Glutamatergic neuron (in vitro differentiated cells): Measurements from ENCODE around the gene AFF3. TPM values are rescaled to one million over a fixed set of nuclear protein-coding genes. Genes with fewer than 3 reads are reported as not detected.

Experiments
- DNase-seq: peaks from one replicate; pipeline ENCODE4 v3.0.0; 2022
- H3K27ac Mint-ChIP-seq: one replicate; pipeline ENCODE4 v1.8.0; 2020; ENCODE audit warnings: mild to moderate bottlenecking, mixed read lengths, inconsistent platforms; ENCODE audit not compliant: unreplicated experiment
- H3K27me3 Mint-ChIP-seq: one replicate; pipeline ENCODE4 v1.8.0; 2020; ENCODE audit warnings: mild to moderate bottlenecking, moderate library complexity, mixed read lengths, inconsistent platforms; ENCODE audit not compliant: unreplicated experiment
- H3K36me3 Mint-ChIP-seq: one replicate; pipeline ENCODE4 v1.8.0; 2020; ENCODE audit warnings: mild to moderate bottlenecking, mixed read lengths, inconsistent platforms; ENCODE audit not compliant: unreplicated experiment
- H3K4me1 Mint-ChIP-seq: one replicate; pipeline ENCODE4 v1.8.0; 2020; ENCODE audit warnings: mild to moderate bottlenecking, low read depth, mixed read lengths, inconsistent platforms; ENCODE audit not compliant: unreplicated experiment
- H3K4me3 Mint-ChIP-seq: one replicate; pipeline ENCODE4 v1.8.0; 2020; ENCODE audit warnings: mild to moderate bottlenecking, mixed read lengths, inconsistent platforms; ENCODE audit not compliant: unreplicated experiment
- H3K9me3 Mint-ChIP-seq: one replicate; pipeline ENCODE4 v1.8.0; 2020; ENCODE audit warnings: mild to moderate bottlenecking, moderate library complexity, mixed read lengths, inconsistent platforms; ENCODE audit not compliant: unreplicated experiment
- total RNA-seq: library from RNA; stranded (reverse); fragmentation: NEBNext Ultra II Directional; extraction: Animal tissue kit (Norgen Biotek cat#: 25700); gene quantifications from one replicate; pipeline ENCODE4 v1.2.1, GENCODE V29; 2021; ENCODE audit not compliant: unreplicated experiment
- TF ChIP-seq, protein P1 (sequence below): fragments of 200-600 bp; sonication (generic); IDR thresholded peaks from one replicate; pipeline ENCODE4 v1.5.0; 2021; ENCODE audit not compliant: partially characterized antibody, unreplicated experiment

AFF3 gene
- total RNA-seq, 1 donor from 2014 or later = 125 TPM

DNA sequence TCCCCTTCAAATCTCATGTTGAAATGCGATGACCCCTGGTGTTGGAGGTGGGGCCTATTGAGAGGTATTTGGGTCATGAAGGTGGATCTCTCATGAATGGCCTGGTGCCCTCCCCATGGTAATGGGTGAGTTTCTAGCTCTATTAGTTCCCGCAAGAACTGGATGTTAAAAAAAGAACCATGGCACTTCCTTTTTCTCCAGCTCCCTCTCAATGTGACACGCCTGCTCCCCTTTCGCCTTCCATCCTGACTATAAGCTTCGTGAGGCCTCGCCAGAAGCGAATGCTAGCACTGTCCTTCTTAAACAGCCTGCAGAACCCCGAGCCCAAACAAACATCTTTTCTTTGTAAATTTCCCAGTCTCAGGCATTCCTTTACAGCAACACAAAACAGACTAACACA is 349.4 kb downstream of the AFF3 start:
- Mint-ChIP-seq H3K4me3 (no peak overlapping the region), H3K9me3 (peaks cover 8% of the 10 kb centered on the region), H3K36me3 (peaks cover 26% of the 10 kb centered on the region), H3K27ac (no peak overlapping the region), H3K27me3 (peaks cover 2% of the 10 kb centered on the region), H3K4me1 (peaks cover 3% of the 10 kb centered on the region)
- TF ChIP-seq, protein P1, sequence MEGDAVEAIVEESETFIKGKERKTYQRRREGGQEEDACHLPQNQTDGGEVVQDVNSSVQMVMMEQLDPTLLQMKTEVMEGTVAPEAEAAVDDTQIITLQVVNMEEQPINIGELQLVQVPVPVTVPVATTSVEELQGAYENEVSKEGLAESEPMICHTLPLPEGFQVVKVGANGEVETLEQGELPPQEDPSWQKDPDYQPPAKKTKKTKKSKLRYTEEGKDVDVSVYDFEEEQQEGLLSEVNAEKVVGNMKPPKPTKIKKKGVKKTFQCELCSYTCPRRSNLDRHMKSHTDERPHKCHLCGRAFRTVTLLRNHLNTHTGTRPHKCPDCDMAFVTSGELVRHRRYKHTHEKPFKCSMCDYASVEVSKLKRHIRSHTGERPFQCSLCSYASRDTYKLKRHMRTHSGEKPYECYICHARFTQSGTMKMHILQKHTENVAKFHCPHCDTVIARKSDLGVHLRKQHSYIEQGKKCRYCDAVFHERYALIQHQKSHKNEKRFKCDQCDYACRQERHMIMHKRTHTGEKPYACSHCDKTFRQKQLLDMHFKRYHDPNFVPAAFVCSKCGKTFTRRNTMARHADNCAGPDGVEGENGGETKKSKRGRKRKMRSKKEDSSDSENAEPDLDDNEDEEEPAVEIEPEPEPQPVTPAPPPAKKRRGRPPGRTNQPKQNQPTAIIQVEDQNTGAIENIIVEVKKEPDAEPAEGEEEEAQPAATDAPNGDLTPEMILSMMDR = no peak
- DNase-seq = no peak

DNA sequence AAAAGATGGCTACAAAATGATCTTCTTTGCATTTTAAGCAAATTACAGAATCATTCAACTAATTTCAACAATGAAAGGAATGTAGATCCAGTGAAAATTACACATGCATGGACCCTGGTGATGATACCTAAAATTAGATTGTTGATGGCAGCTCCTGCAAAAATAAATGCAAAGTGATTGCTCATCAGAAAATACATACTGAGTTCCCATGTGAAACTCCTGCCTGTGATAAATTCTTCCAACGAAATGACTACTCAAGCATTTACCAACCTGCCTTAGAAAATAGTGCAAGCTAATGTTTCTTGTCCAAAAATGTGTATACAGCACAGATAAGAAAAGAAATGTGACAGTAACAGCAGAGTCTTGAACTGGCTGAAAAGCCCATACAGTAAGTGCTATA is 352.5 kb downstream of the AFF3 start:
- peaks cover 8% of the 10 kb centered on the region for H3K4me1 Mint-ChIP-seq
- no peak overlapping the region for H3K27ac Mint-ChIP-seq
- no peak for DNase-seq
- no peak overlapping the region for H3K4me3 Mint-ChIP-seq
- no peaks in the 10 kb centered on the region for H3K36me3 Mint-ChIP-seq
- peaks cover 5% of the 10 kb centered on the region for H3K27me3 Mint-ChIP-seq
- no peaks in the 10 kb centered on the region for H3K9me3 Mint-ChIP-seq
- TF ChIP-seq, protein P1 = no peak

DNA sequence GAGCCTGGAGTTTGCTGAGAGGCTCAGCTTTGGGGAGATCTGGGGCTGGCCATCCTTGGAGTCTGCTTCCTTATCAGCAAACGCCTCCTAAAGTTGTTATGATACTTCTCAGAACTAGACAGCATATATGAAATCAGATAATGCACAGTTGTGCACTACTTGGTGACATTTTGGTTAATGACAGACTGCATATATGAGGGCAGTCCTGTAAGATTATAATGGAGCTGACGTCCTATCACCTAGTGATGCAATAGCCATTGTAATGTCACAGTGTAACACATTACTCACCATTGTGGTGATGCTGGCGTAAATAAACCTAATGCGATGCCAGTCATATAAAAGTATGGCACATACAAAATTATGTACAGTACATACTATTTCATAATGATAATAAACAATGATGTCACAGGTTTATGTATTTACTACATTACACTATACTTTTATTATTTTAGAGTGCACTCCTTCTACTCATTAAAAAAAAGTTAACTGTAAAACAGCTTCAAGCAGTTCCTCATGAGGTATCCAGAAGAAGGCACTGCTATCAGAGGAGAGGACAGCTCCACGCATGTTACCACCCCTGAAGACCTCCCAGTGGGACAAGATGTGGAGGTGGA is 354.5 kb downstream of the AFF3 start:
- Mint-ChIP-seq H3K36me3 (no peaks in the 10 kb centered on the region), H3K4me1 (peaks cover 10% of the 10 kb centered on the region), H3K27me3 (peaks cover 3% of the 10 kb centered on the region), H3K27ac (no peak overlapping the region), H3K9me3 (peaks cover 2% of the 10 kb centered on the region), H3K4me3 (no peak overlapping the region)
- no peak for DNase-seq
- TF ChIP-seq, protein P1 = no peak

DNA sequence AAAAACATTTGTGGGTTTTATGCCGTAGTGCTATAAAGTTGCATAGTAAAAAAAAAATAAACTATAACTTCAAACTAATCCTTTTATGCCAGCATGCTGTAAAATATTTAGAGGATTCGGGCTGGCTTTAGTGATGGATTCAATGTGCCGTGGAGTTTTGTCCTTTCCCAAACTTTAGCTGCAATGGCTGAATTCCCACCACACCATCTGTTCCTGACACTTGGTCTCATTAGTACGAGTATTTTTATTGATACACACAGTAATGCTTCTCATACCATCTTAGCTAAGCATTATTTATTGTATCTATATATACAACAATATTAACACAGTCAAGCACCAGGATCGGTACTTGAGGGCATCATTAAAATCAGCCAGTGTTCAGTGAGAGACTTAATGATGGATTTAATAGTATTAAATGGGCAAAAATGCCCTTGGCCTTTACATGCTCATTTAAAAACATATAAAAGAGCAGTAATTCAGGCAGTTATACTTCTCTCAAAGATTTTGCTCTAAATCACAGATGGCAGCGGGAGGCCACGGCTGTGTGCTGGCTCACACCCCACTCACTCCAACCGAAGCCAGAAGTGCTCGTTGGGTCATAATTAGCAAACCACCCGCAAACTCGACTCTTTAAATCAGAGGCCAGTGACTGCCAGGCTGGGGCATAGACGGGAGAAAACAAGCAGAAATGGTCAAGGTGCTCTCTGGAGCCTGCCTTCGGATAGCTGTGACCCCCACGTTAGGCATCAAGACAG is 355.6 kb downstream of the AFF3 start:
- Mint-ChIP-seq H3K27me3 (peaks cover 3% of the 10 kb centered on the region), H3K9me3 (peaks cover 2% of the 10 kb centered on the region), H3K4me1 (peaks cover 10% of the 10 kb centered on the region), H3K4me3 (no peak overlapping the region), H3K36me3 (no peaks in the 10 kb centered on the region), H3K27ac (no peak overlapping the region)
- DNase-seq = no peak
- TF ChIP-seq, protein P1 = no peak

DNA sequence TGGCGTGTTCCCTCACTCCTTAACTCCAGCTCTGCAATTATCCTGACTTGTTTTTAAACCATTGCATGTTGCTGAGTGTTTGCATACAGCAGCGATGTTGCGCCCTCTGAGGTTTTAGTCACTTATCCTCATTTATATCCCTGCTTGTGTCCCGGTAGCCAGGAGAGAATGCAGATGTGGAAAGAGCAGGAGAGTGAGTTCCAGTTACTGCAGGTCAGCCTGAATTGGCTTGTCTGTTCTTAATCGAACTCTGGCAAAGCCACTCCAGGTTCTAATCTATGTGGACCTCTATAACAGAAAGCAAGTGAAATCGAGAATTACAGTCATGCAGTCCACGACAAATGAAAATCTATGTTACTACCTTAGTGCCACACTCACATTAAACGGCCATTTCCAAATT is 357.4 kb downstream of the AFF3 start:
- TF ChIP-seq, protein P1 = no peak
- peaks cover 6% of the 10 kb centered on the region for H3K9me3 Mint-ChIP-seq
- H3K4me3 Mint-ChIP-seq = no peak overlapping the region
- peaks cover 3% of the 10 kb centered on the region for H3K27me3 Mint-ChIP-seq
- H3K27ac Mint-ChIP-seq = no peak overlapping the region
- DNase-seq = no peak
- peaks cover 10% of the 10 kb centered on the region for H3K4me1 Mint-ChIP-seq
- peaks cover 14% of the 10 kb centered on the region for H3K36me3 Mint-ChIP-seq
